Ectodermal cell (in vitro differentiated cells): Measurements from ENCODE around the gene WDR70.

Experiments used
- H3K27ac ChIP-seq: 2 replicates; pipeline ENCODE4 v1.7.0; 2013; ENCODE audit warnings: mild to moderate bottlenecking, low read depth, low read length; ENCODE audit not compliant: insufficient read depth, poor library complexity, severe bottlenecking
- H3K27me3 ChIP-seq: 2 replicates; pipeline ENCODE4 v1.7.0; 2013; ENCODE audit warnings: mild to moderate bottlenecking, low read length; ENCODE audit not compliant: insufficient read depth, control insufficient read depth, poor library complexity, severe bottlenecking
- H3K36me3 ChIP-seq: one replicate; pipeline ENCODE4 v1.7.0; 2013; ENCODE audit warnings: low read length; ENCODE audit not compliant: control insufficient read depth, insufficient read depth
- H3K4me1 ChIP-seq: one replicate; pipeline ENCODE4 v1.7.0; 2013; ENCODE audit warnings: low read length; ENCODE audit not compliant: control insufficient read depth, insufficient read depth
- H3K4me3 ChIP-seq: 2 replicates; pipeline ENCODE4 v1.7.0; 2013; ENCODE audit warnings: low read depth, low read length, control low read depth; ENCODE audit not compliant: insufficient read depth
- H3K9me3 ChIP-seq: 2 replicates; pipeline ENCODE4 v1.7.0; 2013; ENCODE audit warnings: mild to moderate bottlenecking, low read length, moderate library complexity; ENCODE audit not compliant: control insufficient read depth
- WGBS, 2 experiments: methylation state at CpG; one replicate each; pipeline ENCODE4 v1.1.7; 2013; ENCODE audit warnings: missing lambda C conversion rate in 2 of 2; 5-methylcytosine and 5-hydroxymethylcytosine counted together

WDR70 gene

DNA sequence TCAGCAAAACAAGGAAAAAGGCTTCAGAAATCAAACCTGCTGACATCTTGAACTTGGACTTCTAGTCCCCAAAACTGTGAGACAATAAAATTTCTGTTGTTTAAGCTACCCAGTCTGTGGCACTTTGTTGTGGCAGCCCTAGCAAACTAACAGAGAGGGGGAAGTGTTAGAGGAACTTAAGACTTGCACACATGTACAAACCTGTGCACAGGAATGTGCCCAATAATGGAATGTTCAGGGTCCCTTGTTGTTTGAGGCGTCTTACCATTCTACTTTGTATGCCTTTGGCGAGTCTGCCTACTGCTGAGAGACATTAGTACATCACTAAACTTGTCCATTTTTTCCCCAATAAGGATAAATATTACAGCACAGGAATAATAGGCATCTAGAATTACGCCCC, 160.3 kb downstream of the WDR70 start:
- Histone ChIP-seq H3K27ac (no peak overlapping the region), H3K4me1 (no peaks in the 10 kb centered on the region)
- WGBS, 2 experiments: 92 to 94% methylated on average over 3 of the region's 3 CpGs

DNA sequence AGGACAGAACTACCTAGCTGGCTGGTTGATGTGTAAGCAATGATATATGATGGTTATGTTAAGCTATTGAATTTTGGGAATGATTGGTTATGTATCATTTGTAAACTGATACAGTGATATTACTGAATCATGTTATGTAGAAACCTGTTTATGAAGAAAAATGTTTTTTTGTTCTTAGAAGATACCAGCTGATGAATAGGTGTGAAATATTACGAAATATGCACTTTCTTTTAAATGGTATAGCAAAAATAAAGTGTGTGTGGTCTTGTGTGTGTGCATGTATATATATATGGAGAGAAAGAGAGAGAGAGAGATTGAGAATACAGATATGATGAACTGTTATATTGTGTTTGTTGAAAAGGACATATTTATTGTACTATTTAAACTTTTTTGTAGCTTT, 164.1 kb downstream of the WDR70 start:
- WGBS, 2 experiments: 95 to 97% methylated on average over 1 of the region's 1 CpG
- no peaks in the 10 kb centered on the region for H3K9me3 ChIP-seq
- no peak overlapping the region for H3K27ac ChIP-seq
- H3K36me3 ChIP-seq: no peaks in the 10 kb centered on the region
- H3K27me3 ChIP-seq: no peaks in the 10 kb centered on the region
- no peak overlapping the region for H3K4me3 ChIP-seq
- no peaks in the 10 kb centered on the region for H3K4me1 ChIP-seq

More for the DNA sequence above, 160.3 kb downstream of the WDR70 start:
- Histone ChIP-seq H3K27me3 (no peaks in the 10 kb centered on the region), H3K4me3 (no peak overlapping the region), H3K9me3 (no peaks in the 10 kb centered on the region), H3K36me3 (no peaks in the 10 kb centered on the region)

DNA sequence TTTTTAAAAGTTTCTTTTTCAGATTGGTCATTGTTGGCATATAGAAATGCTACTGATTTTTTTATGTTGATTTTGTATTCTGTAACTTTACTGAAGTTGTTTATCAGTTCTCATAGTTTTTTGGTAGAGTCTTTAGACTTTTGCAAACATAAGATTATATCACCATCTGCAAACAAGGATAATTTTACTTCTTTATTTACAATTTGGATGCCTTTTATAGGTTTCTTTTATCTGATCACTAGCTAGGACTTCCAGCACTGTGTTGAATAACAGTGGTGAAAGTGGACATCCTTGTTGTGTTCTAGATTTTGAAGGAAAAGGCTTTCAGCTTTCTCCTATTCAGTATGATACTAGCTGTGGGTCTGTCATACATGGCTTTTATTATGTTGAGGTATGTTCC, 170.3 kb downstream of the WDR70 start:
- Histone ChIP-seq H3K4me3 (no peak overlapping the region), H3K27me3 (no peaks in the 10 kb centered on the region), H3K27ac (no peak overlapping the region), H3K36me3 (no peaks in the 10 kb centered on the region), H3K4me1 (no peaks in the 10 kb centered on the region), H3K9me3 (no peaks in the 10 kb centered on the region)

DNA sequence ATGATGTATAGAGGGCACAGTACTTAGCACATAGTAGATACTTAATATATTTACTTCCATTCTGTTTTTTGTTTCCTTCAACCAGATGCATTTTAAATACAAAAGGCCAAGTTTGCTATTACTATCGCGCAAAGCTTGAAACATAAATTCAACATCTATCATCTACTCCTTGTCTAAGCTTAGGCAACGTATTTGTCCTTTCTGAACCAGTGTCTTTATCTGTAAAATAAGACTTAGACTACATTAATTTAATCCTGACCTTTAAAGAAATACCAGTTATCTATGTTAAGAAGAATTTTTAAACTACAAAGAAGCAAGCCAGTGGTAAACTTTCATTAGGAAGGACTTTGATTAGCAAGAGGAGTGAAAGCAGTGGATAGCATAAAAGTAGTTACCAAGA, 173.0 kb downstream of the WDR70 start:
- WGBS, 2 experiments: 94 to 96% methylated on average over 2 to 3 of the region's 3 CpGs
- no peaks in the 10 kb centered on the region for H3K27me3 ChIP-seq
- no peaks in the 10 kb centered on the region for H3K36me3 ChIP-seq
- H3K4me1 ChIP-seq: no peaks in the 10 kb centered on the region
- H3K27ac ChIP-seq: no peak overlapping the region
- H3K9me3 ChIP-seq: no peaks in the 10 kb centered on the region
- no peak overlapping the region for H3K4me3 ChIP-seq

DNA sequence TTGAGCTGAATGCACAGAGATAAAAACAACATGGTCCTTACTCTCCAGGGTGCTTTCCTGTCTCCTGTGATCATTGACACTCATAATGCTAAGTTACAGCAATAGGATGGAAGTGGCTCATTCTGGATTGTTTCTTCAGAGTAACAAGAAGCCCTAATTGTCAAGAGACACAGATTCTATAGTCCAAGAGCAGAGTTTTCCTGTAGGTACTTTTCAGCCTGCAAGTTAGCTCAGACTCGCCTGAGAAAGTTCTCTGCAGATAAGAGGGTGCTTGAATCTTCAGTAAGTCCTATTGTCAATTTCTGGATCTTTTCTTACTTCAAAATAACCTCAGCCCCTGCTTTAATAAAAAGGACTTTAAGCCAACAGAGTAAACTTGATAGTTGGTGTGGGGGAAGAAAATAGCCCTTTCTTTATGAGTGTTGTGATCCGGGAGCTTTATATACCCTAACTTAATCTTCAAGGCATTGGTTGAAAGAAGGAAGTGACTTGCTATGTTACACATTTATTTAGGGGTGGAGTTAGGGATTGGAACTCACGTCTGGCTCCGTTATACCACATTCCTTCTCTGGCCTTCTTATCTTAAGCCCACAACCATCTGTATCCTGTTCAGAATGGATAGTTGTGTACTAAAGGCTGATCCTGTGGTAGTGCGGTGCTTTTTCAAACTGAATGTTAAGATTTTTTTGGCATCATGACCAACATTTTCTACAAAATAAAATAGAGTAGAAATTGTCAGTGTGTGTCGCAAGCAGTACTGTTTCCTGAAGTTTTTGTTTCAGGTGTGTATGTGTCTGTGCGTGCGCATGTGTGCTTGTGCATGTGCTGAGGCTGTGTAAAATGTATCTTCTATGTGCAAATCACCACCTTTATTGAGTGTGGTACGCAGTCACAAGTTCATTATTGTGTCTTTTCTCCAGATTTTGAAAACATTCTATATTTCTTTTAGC, 173.9 kb downstream of the WDR70 start:
- no peaks in the 10 kb centered on the region for H3K27me3 ChIP-seq
- H3K4me3 ChIP-seq: no peak overlapping the region
- H3K27ac ChIP-seq: no peak overlapping the region
- 84 to 91% methylated on average over 7 to 8 of the region's 9 CpGs for WGBS, 2 experiments
- H3K4me1 ChIP-seq: no peaks in the 10 kb centered on the region
- no peaks in the 10 kb centered on the region for H3K36me3 ChIP-seq
- H3K9me3 ChIP-seq: no peaks in the 10 kb centered on the region

DNA sequence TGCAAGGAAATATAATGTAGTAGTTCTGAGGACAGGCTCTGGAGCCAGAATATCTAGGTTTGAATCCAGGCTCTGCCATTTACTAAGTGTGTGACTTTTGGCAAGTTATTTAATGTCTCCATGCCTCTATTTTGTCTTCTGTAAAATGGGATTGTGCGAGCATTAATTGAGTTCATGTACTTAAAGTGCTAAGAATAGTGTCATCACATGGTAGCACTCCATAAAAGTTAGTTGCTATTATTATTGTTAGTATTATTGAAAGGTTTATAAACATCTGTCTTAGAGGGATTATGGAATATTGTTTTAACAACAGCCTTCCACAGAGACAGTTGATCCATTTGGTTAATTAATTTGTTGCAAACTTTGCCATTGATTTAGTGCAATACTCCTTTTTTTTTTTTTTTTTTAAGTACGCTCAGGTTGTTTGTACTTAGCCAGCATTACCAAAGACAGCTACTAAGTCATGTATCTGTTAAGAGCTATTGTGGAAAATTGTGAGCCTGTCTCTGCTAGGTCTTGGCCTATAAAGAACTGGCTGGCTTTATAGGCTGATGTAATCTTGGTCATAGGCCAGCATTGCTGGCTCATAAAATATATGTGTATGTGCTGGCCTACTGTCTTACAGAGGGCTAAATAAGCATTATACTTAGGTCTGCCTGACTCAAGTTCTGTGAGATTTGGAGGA, 174.7 kb downstream of the WDR70 start:
- WGBS, 2 experiments: 71 to 95% methylated on average over 1 to 2 of the region's 2 CpGs
- Histone ChIP-seq H3K4me1 (no peaks in the 10 kb centered on the region), H3K36me3 (no peaks in the 10 kb centered on the region), H3K27me3 (no peaks in the 10 kb centered on the region), H3K4me3 (no peak overlapping the region), H3K9me3 (no peaks in the 10 kb centered on the region), H3K27ac (no peak overlapping the region)

DNA sequence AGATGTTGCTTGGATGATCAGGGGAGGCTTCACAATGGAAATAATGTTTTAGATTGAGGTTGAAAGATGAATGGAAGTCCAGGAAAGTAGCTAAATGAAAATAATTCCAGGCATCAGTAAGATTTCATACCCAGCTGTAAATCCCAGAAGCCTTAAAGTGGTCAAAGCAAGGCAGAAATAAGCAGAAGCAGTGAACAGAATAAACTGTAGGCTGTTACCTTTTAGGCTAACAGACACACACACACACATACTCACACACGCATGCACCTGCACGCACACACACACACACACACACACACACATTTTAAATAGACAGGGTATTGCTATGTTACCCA, 175.3 kb downstream of the WDR70 start:
- 71 to 73% methylated on average over 2 of the region's 2 CpGs for WGBS, 2 experiments
- Histone ChIP-seq H3K4me3 (no peak overlapping the region), H3K36me3 (no peaks in the 10 kb centered on the region), H3K4me1 (no peaks in the 10 kb centered on the region), H3K27ac (no peak overlapping the region), H3K27me3 (no peaks in the 10 kb centered on the region), H3K9me3 (no peaks in the 10 kb centered on the region)

DNA sequence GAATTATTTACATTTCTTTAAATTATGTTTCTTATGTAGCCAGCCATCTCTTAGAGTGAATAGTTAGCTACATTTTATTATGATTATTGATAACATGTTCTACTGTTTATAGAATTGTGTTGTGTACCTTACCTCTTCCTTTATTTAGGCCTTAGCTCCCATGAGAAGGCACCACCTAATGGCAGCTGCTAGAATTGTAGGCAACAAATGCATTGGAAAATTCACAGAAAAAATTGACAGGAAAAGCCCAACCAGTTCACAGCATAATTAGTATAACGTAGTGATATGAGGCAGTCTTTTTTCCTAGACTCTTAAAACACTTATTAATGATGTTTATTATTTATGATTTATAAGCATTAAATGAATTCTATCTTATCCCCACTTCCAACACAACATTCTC, 175.8 kb downstream of the WDR70 start:
- Histone ChIP-seq H3K9me3 (no peaks in the 10 kb centered on the region), H3K27ac (no peak overlapping the region), H3K4me1 (no peaks in the 10 kb centered on the region), H3K36me3 (no peaks in the 10 kb centered on the region), H3K27me3 (no peaks in the 10 kb centered on the region), H3K4me3 (no peak overlapping the region)
- no CpG with 5 or more reads among the region's 1 CpG for WGBS, 2 experiments

DNA sequence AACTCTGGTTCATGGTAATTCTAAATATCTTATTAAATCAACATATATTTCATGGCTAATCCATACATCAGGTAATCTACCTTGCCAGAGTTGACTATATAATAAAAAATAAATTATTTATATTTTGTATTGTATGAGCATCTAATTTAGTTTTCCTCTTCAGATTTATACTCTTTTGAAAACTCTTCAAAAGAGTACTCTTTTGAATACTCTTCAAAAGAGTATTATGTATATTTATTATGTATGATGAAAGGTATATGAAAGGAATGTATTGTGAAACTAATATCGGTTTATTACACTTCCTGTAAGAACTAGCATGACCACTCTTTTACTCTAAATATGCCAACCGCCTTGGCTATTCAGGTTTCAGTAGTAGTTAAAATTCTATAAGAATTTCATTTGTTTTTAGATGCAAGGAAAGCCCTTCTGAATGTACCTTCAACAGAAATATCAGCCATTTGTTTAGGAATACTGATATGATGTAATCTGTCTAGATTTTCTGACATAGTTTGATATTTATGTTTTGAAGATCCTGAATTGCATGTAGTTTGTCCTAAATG, 178.7 kb downstream of the WDR70 start:
- 100% methylated on average over 1 of the region's 2 CpGs; no CpG with 5 or more reads in 1 of the 2 experiments for WGBS, 2 experiments
- Histone ChIP-seq H3K4me3 (no peak overlapping the region), H3K36me3 (no peaks in the 10 kb centered on the region), H3K4me1 (no peaks in the 10 kb centered on the region), H3K9me3 (no peaks in the 10 kb centered on the region), H3K27ac (no peak overlapping the region), H3K27me3 (no peaks in the 10 kb centered on the region)

DNA sequence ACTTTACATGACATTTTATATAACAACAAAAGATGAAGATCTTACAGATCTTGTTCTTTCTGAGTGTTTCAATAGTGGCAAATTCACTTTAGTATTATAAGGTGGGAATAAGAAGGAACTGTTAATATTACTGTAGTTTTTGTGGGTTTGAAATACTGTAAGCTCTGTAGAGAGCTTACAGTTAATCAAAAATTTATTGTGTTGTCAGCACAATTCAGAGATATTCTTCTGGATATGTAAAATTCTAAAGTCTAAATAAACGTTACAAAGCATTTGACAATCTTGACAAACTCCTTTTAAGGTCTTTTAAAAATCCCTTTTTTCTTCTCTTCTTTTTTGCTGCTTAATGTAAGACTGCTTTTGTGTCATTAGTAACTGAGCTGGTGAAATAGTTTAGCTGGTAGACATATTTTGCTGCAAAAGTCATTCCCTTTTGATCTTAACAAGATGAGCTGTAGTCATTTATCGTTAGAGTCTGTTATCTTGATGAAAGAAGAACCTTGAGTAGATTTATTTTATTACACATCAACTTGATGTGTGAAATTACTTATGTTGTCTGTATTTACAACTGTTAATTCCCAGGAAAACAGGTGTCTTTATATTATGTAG, 186.0 kb downstream of the WDR70 start:
- Histone ChIP-seq H3K4me1 (no peaks in the 10 kb centered on the region), H3K27ac (no peak overlapping the region), H3K36me3 (no peaks in the 10 kb centered on the region), H3K27me3 (no peaks in the 10 kb centered on the region), H3K4me3 (no peak overlapping the region), H3K9me3 (no peaks in the 10 kb centered on the region)
- WGBS, 2 experiments: 94% methylated on average over 2 of the region's 2 CpGs; no CpG with 5 or more reads in 1 of the 2 experiments
